PC-3 (cell line): ENCODE results near the gene OR2F2.

ENCODE experiments used
- EZH2 ChIP-seq: fragments of 300-600 bp; sonication (generic); IDR thresholded peaks from one replicate; pipeline ENCODE4 v1.6.1; 2017; ENCODE audit warnings: antibody characterized with exemption, mild to moderate bottlenecking, low read length; ENCODE audit not compliant: unreplicated experiment
- TF ChIP-seq, protein P1 (sequence below): fragments of 300-600 bp; sonication (generic); conservative IDR thresholded peaks from 2 replicates; pipeline ENCODE4 v1.5.1; 2017; ENCODE audit warnings: antibody characterized with exemption, low read depth, mild to moderate bottlenecking, low read length

DNA sequence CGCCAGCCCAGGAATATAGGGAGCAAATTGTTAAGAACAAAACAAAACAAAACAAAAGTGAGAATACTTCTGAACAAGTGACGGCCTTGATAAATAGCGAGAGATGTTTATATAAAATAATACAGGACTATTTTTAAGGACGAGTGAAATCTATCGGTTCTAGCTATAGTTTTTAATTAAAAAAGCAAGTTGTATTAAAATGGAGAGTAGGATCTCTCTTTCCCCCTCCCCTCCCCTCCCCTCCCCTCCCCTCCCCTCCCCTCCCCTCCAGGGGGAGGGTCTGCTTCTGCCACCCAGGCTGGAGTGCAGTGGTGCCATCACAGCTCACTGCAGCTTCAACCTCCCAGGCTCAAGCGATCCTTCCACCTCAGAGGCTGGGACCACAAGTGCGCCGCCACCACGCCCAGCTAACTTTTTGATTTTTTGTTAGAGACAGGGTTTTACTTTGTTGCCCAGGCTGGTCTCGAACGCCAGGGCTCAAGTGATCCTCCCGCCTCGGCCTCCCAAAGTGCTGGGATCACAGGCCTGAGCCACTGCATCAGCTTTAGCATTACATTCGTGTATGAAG is 32.6 kb upstream of the OR2F2 start:
- TF ChIP-seq EZH2: no peak
- TF ChIP-seq, protein P1, sequence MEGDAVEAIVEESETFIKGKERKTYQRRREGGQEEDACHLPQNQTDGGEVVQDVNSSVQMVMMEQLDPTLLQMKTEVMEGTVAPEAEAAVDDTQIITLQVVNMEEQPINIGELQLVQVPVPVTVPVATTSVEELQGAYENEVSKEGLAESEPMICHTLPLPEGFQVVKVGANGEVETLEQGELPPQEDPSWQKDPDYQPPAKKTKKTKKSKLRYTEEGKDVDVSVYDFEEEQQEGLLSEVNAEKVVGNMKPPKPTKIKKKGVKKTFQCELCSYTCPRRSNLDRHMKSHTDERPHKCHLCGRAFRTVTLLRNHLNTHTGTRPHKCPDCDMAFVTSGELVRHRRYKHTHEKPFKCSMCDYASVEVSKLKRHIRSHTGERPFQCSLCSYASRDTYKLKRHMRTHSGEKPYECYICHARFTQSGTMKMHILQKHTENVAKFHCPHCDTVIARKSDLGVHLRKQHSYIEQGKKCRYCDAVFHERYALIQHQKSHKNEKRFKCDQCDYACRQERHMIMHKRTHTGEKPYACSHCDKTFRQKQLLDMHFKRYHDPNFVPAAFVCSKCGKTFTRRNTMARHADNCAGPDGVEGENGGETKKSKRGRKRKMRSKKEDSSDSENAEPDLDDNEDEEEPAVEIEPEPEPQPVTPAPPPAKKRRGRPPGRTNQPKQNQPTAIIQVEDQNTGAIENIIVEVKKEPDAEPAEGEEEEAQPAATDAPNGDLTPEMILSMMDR: no peak
